CD4-positive, alpha-beta T cell treated with Interferon gamma for 1 hour (primary cell): ENCODE results near the gene ITPRIP.

Experiments used
- DNase-seq: peaks from one replicate; pipeline ENCODE4 v3.0.0-alpha.2; 2020

ITPRIP gene

DNA sequence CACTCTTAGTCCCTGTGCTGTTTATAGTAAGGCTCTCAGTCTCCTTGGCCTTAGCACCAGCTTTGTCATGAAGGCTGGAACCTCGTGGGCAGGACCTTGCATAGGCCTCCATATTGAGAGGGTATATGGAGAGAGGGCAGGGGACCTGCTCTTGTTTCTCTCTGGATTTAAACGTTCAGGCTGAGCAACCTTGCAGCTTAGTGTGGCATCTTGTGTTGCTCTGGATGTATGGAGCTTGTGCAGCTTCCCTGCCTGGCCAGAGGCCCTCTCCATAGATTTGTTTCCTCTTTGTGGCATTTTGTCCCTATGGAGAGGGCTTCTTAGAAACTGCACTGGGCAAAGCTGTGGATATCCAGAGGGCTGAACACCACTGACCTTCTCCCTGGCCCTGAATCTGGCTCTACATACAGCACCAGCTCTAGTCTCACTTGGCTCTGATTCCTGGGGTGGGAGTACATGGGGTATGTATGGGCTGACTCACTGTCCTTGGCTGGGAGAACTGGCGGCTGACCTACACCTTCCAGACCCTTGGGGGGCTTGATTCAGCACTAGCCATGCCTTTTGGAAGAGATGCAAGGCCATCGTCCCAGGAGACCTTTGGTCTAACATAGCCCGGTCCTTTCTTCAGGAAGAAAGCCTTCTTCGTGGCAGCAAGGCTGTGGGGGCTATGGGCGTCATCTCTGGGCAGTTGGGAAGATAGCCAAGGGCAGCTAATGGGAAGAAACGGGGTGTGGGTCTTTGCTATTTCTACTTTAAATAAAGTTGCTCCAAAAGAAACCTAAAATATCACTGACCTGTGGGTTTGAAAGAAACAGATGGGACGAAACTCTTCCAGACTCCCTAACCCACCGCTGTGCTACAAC is 30.5 kb downstream of the ITPRIP start:
- no peak for DNase-seq

- no peak for DNase-seq
These were observed 31.4 kb downstream of the ITPRIP start for GRCh38 chr10:104306897-104307296.

GRCh38 chr10:104304927-104305326 is 33.3 kb downstream of the ITPRIP start:
- DNase-seq: no peak

DNA sequence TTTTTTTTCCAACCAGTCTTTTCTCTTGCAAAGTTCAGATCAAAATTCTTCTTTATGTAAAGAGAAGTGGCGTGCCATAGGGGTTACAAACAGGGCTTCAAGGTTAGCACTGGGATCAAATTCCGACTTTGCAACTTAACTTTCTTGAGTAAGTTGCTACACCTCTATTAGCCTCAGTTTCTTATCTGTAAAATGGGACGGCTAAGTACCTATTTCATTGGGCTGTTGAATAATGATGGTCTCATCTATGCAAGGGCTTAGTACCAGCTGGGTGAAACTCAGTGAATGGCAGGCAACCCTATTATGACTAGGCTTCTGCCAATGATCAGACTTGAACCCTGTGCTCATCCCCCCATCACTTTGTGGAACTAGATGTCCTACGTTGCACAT is 33.9 kb downstream of the ITPRIP start:
- no peak for DNase-seq

DNA sequence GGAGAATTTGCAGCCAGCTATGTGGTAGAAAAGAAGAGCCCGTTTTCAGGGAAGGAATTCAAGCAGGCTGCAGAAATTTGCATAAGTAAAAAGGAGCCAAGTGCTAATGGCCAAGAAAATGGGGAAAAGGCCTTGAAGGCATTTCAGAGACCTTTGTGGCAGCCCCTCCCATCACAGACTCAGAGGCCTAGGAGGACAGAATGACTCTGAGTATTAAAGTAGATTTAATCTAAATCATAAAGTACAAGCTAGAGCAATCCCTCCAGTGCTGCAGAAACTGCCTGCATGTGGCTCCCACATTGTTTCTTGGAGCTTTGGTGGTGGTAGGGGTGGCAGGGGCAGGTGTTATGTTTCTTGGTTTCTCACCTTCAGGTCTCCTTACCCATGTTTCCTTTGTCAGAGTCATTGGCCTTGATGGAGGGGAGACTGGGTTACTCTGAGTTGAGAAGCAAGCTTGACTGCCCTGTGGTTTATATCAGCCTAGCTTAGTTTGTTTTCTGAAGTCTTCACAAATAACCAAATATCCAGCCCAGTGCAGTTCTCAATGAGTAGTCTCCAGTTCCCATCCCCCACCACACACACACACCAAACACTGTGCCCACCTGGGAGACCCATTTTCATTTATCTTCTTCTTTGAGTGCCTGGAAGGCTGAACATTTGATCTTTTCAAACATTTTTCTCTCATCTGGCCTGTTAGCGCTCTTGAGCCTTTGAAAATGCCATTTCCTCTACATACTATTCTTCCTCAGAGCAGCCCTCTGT is 34.5 kb downstream of the ITPRIP start:
- no peak for DNase-seq

GRCh38 chr10:104301907-104302690 is 36.2 kb downstream of the ITPRIP start:
- DNase-seq: no peak

DNA sequence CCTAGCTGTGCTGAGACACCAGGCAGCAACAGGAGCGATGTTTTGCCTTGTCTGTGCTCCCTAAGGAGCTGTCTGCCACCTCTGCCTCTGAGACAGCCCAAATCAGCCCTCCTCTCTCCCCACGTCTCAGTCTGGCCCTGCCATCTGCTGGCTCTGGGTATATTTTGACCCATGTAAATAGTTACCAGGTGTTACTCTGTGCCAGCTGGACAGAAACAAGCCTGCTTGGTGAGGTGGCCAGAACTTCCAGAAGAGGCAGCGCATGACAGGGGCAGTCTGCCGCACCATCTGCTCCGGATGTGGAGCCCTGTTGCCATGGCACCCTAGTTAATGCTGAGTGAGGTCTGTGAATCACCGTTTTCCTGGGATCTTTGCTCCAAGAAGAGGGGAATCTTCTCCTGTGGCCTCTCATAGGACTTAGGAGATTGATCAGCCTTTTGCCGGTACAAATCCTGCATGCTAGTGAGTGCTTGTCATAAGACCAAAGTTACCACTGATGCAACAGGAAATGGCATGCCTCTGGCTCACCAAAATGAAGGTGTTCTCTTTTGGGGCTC is 37.5 kb downstream of the ITPRIP start:
- DNase-seq: no peak

DNA sequence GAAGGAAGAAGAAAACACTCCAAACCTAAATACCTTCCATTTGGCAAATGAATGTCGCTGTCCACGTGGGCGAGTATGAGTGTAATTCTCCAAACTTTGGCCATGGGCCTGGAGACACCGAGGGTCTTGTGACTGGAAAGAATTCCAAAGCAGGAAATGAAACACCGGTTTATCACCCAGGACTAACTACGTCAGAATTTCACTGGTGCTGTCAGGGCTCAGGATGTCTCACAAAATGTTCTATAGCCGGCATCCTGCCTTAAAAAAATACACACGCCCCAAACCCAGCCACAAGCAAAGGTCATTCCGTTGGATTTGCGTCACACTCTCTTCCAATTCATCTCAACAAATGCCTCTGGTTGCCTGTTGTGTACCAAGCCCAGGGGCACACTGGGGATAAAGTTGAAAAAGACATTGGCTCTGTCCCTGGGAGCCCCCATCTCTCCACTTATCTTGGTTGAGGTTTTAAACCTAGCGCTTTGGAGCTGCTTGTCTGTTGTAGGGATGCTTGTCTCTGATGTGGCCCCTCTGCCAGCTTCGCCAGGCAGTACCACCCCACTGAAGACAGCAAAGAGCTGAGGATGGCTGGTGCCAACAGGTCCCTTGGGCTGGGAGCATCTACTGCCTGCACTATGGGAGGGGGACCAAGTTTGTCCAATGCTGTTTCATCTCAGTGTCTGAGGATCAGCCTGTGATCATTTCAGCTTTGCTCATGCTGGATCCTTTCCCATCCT is 38.1 kb downstream of the ITPRIP start:
- no peak for DNase-seq

DNA sequence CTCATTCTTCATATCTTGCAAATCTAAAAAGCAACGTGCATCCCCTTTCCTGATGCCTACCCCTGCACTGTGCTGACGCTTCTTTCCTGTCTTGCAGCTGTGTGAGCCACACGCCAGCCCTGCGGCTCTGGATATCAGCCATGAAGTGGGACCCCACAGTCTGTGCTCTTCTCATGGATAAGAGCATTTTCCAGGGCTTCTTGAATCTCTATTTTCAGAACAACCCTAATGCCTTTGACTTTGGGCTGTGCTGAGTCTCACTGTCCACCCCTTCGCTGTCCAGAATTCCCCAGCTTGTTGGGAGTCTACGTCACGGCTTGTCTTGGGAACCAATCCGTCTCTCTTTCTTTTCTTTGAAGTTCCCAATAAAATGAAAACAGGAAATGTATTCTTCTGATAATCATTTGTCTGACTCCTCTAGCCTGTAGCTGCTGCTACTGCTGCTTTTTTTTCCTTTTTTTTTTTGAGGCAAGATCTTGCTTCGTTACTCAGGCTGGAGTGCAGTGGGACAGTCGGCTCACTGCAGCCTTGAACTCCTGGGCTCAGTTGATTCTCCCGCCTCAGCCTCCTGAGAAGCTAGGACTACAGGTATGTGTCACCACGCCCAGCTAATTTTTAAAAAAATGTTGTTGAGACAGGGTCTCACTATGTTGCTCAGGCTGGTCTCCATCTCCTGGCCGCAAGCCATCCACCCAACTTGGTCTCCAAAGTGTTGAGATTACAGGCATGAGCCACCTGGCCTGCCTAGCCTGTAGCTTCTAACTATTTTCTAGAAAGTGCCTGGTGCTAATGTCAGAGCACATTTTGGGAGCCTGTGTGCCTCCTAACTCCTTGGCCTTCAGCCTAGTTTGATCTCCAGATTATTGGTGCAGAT is 39.0 kb downstream of the ITPRIP start:
- DNase-seq: no peak

GRCh38 chr10:104297697-104298660 is 40.3 kb downstream of the ITPRIP start:
- no peak for DNase-seq

DNA sequence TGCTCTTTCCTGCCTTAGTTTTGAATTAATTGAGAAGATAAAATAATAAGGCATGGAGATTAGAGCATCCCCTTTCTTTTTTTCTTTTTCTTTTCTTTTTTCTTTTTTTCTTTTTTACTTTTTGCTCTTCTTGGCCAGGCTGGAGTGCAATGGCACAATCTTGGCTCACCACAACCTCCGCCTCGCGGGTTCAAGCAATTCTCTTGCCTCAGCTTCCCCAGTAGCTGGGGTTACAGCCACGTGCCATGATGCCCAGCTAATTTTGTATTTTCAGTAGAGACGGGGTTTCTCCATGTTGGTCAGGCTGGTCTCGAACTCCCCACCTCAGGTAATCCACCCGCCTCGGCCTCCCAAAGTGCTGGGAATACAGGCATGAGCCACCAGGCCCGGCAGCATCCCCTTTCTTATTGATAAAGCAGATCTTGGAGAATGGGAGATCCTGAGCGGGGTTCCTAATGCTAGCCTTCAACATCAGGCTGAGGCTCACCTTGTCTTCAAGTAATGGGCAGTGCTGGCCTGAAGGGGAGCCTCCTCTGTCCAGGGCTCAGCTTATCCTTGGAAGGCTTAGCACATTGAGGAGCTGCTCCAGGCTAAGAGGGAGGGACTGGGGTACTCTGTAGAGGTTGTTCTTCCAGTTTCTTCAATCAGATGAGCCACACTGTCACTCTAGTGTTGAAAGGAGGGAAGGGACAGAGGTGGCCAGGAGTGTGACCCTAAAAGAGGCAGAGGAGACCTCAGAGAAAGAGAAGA is 41.4 kb downstream of the ITPRIP start:
- DNase-seq: no peak

DNA sequence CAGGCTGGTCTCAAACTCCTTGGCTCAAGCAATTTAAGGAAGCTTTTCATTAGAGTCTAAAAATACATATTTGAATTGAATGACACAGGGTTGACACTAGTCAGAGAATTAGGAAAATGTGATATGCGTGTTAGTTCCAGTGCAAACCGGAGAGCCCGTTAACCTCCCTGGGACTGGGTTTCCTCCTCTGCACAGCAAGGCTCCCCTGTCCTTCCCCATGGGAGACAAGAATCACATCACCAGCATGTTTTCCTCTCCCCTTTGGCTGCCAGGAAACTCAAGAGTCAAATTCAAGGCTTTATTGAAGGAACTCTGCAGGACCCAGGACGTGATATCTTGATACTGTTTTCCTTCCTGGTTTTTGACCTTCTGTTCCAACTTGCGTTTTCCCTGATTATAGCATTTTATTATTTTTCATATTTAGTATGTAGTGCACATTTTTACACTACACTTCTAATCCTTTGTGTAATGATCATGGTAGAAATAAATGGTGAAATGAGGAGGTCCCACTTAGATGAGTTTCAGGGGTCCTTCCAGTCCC is 44.4 kb downstream of the ITPRIP start:
- no peak for DNase-seq

- DNase-seq: no peak
These were observed 45.3 kb downstream of the ITPRIP start for GRCh38 chr10:104293011-104293410.

GRCh38 chr10:104291439-104291951 is 46.8 kb downstream of the ITPRIP start:
- DNase-seq: peak; percentile 85

DNA sequence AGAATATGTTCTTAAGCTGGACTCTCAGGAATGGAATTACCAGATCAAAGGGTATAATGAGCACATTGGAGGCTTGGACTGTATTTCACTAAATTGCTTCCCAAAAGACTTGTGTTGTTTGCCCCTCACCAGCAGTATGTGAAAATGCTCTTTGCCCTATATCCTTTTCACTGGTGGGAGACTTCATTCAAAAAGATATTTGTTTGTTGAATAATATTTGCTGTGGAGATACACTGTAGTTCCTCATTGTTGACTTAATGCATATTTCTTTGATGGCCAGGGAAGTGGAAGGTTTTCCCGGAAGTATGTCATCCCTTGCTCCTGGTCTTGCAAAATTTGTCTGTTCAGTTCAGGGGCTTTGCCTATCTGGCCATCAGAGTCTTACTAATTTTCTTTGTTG is 49.9 kb downstream of the ITPRIP start:
- no peak for DNase-seq

DNA sequence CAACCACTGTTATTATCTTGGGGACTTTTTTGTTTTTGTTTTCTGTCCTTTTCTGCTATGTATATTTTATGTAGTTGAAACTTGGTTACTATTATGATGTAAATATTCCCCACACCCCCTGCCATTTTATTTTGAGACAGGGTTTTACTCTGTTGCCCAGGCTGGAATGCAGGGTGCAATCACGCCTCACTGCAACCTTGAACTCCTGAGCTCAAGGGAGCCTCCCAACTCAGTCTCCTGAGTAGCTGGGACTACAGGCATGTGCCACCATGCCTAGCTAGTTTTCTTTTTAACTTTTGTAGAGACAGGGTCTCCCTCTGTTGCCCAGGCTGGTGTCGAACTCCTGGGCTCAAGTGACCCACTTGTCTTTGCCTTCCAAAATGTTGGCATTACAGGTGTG is 51.3 kb downstream of the ITPRIP start:
- no peak for DNase-seq

DNA sequence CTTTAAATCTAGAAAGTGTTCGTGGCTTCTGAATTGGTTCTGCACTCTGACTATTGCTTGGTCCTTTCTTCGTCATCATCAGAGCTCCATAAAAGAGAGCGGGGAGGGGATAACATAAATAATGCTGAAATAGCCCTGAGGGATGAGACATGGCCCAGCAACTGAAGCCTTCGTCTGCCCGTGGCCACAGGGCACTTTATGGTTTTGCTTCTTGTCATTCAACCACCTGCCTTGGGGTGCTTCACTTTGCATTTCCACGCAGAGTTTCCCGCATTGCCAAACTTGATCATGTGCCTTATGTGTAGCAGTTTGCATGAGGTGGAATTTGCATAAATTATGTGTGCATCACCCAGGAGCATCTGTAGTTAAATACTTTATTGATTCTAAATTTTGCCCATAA is 53.4 kb downstream of the ITPRIP start:
- no peak for DNase-seq

- no peak for DNase-seq
These were observed 56.6 kb downstream of the ITPRIP start for GRCh38 chr10:104281694-104282093.
